Adrenal gland (tissue), 5 donors: Measurements from ENCODE around the gene AKR7A3.

Source experiments
- POLR2A ChIP-seq, 2 donors: fragments of 450-650 bp; IDR thresholded peaks; one replicate each; pipeline ENCODE4 v1.6.1; 2017; ENCODE audit warnings: antibody characterized with exemption in 2 of 2, mild to moderate bottlenecking in 2 of 2, moderate library complexity in 1 of 2
- TF ChIP-seq, protein P1 (sequence below), 6 experiments: fragments of 450-650 bp in 4 of 6; fragments of 200-600 bp in 2 of 6; sonication (generic) in 1 of 6; IDR thresholded peaks; 1 replicate in 5 of 6; 2 replicates in 1 of 6; pipeline versions ENCODE4 v1.5.1 to v1.8.0; 2016 to 2021; ENCODE audit warnings: antibody characterized with exemption in 6 of 6, mild to moderate bottlenecking in 2 of 6, moderate library complexity in 1 of 6
- donor health status: DM: no; HTN: no; CAD: no.

DNA sequence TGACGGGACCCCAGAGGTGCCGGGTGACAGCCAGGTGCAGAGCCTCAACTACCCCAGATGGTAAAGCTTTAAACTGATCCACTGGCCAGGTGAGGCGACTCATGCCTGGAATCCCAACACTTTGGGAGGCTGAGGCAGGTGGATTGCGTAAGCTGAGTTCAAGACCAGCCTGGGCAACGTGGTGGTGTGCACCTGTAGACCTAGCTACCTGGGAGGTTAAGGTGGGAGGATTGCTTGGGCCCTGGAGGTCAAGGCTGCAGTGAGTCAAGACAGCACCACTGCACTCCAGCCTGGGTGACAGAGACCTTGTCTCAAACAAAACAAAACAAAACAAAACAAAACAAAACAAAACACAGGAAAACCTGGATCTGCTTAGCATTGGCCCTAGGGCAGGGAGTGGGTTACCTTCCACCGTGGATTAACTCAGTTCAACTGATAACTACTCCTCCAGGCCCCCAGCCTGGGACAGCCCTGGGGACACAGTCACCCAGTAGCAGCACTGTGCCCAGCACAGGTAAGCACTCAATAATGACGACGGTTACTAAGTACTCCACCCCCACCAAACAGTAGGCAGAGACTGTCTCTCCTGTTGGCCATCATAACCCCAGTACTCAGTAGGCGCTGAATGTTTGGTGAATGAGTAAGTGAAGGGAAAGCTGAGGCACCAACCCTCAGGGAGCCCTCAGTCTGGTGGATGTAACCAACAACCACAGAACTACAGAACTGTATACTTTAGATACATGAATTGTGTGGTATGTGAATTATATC is 45.2 kb upstream of the AKR7A3 start:
- TF ChIP-seq, protein P1, sequence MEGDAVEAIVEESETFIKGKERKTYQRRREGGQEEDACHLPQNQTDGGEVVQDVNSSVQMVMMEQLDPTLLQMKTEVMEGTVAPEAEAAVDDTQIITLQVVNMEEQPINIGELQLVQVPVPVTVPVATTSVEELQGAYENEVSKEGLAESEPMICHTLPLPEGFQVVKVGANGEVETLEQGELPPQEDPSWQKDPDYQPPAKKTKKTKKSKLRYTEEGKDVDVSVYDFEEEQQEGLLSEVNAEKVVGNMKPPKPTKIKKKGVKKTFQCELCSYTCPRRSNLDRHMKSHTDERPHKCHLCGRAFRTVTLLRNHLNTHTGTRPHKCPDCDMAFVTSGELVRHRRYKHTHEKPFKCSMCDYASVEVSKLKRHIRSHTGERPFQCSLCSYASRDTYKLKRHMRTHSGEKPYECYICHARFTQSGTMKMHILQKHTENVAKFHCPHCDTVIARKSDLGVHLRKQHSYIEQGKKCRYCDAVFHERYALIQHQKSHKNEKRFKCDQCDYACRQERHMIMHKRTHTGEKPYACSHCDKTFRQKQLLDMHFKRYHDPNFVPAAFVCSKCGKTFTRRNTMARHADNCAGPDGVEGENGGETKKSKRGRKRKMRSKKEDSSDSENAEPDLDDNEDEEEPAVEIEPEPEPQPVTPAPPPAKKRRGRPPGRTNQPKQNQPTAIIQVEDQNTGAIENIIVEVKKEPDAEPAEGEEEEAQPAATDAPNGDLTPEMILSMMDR (IDR thresholded peaks at IDR 0.05), result no peak
- TF ChIP-seq POLR2A (IDR thresholded peaks at IDR 0.05), result no peak
